Activated CD4-positive, alpha-beta T cell treated with anti-CD3 and anti-CD28 coated beads for 24 hours (primary cell): ENCODE measurements around the gene ANXA5.

Experiments
- DNase-seq, 2 donors: peaks; one replicate each; pipeline ENCODE4 v3.0.0-alpha.2; 2020; ENCODE audit warnings: low read depth in 2 of 2

ANXA5 gene

GRCh38 chr4:121642876-121643585 is 53.7 kb downstream of the ANXA5 start:
- DNase-seq: no peak

- no peak for DNase-seq
These were observed 54.5 kb downstream of the ANXA5 start for GRCh38 chr4:121642292-121642691.

GRCh38 chr4:121633653-121634052 is 63.1 kb downstream of the ANXA5 start:
- DNase-seq: no peak

- DNase-seq: no peak
These were observed 64.1 kb downstream of the ANXA5 start for GRCh38 chr4:121632636-121633035.
